GM23338 (cell line): ENCODE measurements around the gene FSTL3.

Experiments used
- CREB1 ChIP-seq: fragments of 250-450 bp; sonication (Bioruptor Pico); IDR thresholded peaks from 2 replicates; pipeline ENCODE4 v1.5.0; 2020; ENCODE audit warnings: low read depth, mild to moderate bottlenecking, moderate library complexity
- EZH2 ChIP-seq: fragments of 200-600 bp; sonication (generic); IDR thresholded peaks from one replicate; pipeline ENCODE4 v1.8.0; 2017; ENCODE audit warnings: antibody characterized with exemption, mild to moderate bottlenecking, low read depth; ENCODE audit not compliant: unreplicated experiment
- EZH2phosphoT487 ChIP-seq: fragments of 200-600 bp; sonication (generic); IDR thresholded peaks from one replicate; pipeline ENCODE4 v1.8.1; 2018; ENCODE audit warnings: antibody characterized with exemption; ENCODE audit not compliant: unreplicated experiment
- JUNB ChIP-seq: IDR thresholded peaks from one replicate; pipeline ENCODE4 v1.6.1; 2016; ENCODE audit warnings: antibody characterized with exemption; ENCODE audit not compliant: unreplicated experiment
- POLR2AphosphoS5 ChIP-seq: IDR thresholded peaks from 2 replicates; pipeline ENCODE4 v1.6.1; 2016; ENCODE audit warnings: antibody characterized with exemption, low read depth
- TF ChIP-seq, protein P1 (sequence below), 2 experiments: fragments of 200-600 bp in 1 of 2; sonication (generic) in 1 of 2; conservative IDR thresholded peaks; 2 replicates each; pipeline versions ENCODE4 v1.5.1 to v1.6.1; 2016 to 2017; ENCODE audit warnings: antibody characterized with exemption in 2 of 2, low read depth in 2 of 2, mild to moderate bottlenecking in 2 of 2, moderate library complexity in 1 of 2
- TF ChIP-seq, protein P2 (sequence below): IDR thresholded peaks from one replicate; pipeline ENCODE4 v1.6.1; 2018; ENCODE audit warnings: antibody characterized with exemption; ENCODE audit not compliant: unreplicated experiment
- TF ChIP-seq, protein P3 (sequence below): IDR thresholded peaks from 2 replicates; pipeline ENCODE4 v1.6.1; 2016; ENCODE audit warnings: antibody characterized with exemption

DNA sequence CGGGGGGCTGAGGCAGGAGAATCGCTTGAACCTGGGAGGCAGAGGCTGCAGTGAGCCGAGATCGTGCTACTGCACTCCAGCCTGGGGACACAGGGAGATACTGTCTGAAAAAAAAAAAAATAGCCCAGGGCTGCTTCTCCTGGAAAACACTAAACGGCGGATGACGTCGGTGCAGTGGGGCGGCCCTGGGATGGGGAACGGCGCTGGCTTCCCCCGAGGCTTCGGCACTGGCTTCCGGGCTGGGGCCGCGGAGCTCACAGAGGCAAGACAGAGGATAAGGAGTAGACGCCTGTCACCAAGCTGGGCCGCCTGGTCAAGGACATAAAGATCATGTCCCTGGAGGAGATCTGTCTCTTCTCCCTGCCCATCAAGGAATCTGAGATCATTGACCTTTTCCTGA lies 14.0 kb downstream of the FSTL3 start:
- TF ChIP-seq EZH2 (no peak), CREB1 (CRISPR knock-in tag) (no peak), JUNB (no peak), POLR2AphosphoS5 (no peak), EZH2phosphoT487 (no peak)
- TF ChIP-seq, protein P1, sequence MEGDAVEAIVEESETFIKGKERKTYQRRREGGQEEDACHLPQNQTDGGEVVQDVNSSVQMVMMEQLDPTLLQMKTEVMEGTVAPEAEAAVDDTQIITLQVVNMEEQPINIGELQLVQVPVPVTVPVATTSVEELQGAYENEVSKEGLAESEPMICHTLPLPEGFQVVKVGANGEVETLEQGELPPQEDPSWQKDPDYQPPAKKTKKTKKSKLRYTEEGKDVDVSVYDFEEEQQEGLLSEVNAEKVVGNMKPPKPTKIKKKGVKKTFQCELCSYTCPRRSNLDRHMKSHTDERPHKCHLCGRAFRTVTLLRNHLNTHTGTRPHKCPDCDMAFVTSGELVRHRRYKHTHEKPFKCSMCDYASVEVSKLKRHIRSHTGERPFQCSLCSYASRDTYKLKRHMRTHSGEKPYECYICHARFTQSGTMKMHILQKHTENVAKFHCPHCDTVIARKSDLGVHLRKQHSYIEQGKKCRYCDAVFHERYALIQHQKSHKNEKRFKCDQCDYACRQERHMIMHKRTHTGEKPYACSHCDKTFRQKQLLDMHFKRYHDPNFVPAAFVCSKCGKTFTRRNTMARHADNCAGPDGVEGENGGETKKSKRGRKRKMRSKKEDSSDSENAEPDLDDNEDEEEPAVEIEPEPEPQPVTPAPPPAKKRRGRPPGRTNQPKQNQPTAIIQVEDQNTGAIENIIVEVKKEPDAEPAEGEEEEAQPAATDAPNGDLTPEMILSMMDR (conservative IDR thresholded peaks at IDR 0.05; ENCODE audit: low read depth in 2 of 2), result no peak
- TF ChIP-seq, protein P2, sequence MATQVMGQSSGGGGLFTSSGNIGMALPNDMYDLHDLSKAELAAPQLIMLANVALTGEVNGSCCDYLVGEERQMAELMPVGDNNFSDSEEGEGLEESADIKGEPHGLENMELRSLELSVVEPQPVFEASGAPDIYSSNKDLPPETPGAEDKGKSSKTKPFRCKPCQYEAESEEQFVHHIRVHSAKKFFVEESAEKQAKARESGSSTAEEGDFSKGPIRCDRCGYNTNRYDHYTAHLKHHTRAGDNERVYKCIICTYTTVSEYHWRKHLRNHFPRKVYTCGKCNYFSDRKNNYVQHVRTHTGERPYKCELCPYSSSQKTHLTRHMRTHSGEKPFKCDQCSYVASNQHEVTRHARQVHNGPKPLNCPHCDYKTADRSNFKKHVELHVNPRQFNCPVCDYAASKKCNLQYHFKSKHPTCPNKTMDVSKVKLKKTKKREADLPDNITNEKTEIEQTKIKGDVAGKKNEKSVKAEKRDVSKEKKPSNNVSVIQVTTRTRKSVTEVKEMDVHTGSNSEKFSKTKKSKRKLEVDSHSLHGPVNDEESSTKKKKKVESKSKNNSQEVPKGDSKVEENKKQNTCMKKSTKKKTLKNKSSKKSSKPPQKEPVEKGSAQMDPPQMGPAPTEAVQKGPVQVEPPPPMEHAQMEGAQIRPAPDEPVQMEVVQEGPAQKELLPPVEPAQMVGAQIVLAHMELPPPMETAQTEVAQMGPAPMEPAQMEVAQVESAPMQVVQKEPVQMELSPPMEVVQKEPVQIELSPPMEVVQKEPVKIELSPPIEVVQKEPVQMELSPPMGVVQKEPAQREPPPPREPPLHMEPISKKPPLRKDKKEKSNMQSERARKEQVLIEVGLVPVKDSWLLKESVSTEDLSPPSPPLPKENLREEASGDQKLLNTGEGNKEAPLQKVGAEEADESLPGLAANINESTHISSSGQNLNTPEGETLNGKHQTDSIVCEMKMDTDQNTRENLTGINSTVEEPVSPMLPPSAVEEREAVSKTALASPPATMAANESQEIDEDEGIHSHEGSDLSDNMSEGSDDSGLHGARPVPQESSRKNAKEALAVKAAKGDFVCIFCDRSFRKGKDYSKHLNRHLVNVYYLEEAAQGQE, result no peak
- TF ChIP-seq, protein P3, sequence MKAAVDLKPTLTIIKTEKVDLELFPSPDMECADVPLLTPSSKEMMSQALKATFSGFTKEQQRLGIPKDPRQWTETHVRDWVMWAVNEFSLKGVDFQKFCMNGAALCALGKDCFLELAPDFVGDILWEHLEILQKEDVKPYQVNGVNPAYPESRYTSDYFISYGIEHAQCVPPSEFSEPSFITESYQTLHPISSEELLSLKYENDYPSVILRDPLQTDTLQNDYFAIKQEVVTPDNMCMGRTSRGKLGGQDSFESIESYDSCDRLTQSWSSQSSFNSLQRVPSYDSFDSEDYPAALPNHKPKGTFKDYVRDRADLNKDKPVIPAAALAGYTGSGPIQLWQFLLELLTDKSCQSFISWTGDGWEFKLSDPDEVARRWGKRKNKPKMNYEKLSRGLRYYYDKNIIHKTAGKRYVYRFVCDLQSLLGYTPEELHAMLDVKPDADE, result no peak
